Hematopoietic multipotent progenitor cell (in vitro differentiated cells): ENCODE measurements around the gene LPCAT1. TPM values are rescaled to one million over a fixed set of nuclear protein-coding genes. Genes with fewer than 3 reads are reported as not detected.

Experiments used
- DNase-seq, 3 donors: peaks; one replicate each; pipeline ENCODE4 v3.0.0-alpha.2; 2011 to 2015; ENCODE audit warnings: low read depth in 2 of 3, low spot score in 2 of 3
- total RNA-seq: library from RNA; depleted of rRNA; stranded (reverse); fragments of >200 nt; gene quantifications from one replicate; pipeline ENCODE4 v1.2.3, GENCODE V29; 2012

Gene LPCAT1
- total RNA-seq, 1 donor, result 27.5 TPM

DNA sequence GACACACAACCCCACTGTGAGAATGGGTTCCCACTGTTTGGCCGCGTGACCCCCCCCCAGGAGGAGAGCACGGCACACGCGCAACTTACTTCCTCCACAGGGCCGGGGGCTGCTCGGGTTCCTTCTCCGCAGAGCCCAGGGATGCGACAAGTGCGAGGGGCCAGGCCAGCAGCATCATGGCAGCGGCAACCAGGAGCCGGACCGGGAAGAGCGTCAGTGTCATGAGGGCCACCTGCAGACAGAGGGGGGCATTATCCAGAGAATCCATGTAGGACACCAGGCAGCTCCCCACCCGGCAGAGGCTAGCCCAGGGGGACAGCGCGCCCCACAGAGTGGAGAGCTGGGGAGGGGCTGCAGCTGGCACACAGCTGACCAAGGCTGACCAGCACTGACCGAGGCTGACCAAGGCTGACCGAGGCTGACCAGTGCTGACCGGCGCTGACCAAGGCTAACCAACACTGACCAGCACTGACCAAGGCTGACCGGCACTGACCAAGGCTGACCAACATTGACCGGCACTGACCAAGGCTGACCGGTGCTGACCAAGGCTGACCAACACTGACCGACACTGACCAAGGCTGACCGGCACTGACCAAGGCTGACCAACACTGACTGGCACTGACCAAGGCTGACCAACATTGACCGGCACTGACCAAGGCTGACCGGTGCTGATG lies 22.3 kb downstream of the LPCAT1 start:
- DNase-seq, result no peak

DNA sequence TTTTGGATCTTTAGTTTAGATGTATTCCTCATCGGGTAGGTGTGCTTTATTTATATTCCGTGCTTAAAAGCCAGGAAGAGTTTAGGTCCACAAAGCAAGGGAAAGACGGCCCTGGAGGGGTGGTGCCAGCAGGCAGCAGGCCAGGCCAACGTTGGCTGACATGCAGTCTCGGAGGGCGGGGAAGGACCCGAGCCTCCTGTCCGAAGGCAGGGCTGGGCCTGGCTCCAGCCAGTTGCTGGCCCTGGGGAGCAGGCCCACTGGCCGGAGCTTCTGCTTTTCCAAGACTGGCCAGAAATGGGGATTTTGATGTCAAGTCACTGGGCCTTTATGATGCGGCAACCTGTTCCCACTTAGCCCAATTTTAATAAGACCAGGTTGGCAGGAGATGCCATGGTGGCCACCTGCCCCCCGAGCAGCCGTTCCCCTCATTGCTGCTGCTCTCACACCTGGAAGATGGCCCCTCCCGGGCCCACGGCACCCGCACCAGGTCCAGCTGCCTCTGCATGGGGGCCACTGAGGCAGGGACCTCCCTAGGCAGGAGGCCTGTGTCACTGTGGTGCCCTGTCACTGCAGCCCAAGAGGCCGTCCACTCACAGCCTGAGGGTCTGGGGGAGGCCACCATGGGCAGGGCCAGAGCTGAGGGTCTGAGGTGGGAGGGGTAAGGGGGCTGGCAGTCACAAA lies 23.2 kb downstream of the LPCAT1 start:
- no peak for DNase-seq

DNA sequence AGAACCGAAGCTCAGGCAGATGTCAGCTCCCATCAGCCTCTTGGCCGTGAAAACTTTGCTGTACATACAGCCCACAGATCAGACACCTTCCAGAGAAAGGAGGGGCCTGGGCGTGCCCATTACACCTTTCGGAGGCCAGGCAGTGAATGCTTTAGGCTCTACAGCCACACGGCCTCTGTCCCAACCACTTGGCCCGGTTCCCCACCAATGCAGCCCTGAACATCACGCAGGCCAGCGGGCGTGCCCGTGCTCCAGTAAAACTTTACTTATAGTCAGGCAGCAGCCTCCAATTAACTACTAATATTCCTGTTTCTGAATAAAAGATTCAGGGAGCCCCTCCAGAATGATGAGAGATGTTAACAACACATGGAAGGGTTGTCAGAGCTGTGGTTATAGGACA lies 23.9 kb downstream of the LPCAT1 start:
- no peak for DNase-seq

DNA sequence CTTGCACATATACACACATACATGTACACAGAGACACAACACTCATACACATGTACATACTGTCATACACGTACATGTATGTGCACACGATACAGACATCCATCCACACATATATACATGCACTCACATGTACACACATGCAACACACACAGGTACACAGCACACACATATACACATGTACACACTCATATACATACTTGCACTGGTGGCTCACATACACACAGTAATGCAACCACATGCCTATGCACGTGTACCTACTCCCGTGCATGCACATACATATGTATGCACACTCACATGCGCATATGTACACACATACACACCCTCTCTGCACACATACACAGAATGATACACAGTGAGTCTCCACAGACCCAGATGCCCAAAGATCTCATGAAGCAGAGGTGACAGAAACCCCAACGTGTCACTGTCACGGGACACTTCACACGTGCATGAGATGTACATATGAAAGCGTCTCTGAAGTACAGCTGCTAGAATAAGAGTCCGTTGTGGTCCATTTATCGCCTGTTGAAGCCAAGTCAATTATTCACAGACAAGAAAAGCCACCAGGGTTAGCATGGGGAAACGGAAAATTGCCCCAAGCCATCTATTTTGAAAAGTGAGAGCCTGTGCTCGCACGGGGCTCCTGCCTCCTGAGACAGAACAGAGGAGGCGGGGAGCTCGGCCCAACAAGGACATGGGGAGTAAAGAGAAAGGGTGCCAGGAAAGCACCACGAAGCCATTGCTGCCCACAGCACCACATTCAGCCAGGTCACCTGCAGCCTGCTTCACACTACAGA lies 24.9 kb downstream of the LPCAT1 start:
- DNase-seq, result no peak

DNA sequence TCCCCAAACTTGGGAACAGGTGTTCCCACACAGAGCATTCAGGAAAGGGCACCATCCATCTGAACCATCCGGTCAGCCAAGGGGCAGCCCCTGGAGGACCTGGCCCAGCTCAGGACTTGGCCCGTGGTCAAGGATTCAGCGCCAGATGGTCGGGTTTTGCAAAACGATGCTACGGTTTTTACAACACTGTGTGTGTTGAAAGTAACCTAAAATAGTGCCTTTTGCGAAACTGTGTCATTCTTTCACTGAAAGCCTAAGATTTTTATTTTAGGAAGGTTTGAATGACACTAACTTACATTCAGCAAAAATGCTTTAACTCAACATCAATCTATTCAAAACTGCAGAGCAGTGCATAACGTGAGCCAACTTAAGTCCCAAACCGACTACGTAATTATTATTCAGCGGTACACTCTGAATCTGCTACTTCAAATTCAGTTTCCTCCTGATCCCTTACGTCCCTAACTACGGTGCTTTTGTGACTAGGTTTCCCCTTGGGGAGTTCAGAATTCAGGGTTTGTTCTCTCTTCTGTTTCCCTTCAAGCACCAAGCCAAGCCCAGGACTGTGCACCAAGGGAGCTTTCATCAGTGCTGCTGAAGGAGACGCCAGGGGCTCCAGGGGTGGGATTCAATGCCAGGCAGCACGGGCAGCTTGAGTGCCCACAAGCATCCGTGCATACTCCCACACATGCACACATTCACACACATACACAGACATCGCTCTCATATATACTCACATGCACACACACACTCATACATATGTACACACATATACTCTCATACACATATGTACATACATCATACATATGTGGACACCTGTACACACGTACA lies 25.8 kb downstream of the LPCAT1 start:
- DNase-seq, result no peak

DNA sequence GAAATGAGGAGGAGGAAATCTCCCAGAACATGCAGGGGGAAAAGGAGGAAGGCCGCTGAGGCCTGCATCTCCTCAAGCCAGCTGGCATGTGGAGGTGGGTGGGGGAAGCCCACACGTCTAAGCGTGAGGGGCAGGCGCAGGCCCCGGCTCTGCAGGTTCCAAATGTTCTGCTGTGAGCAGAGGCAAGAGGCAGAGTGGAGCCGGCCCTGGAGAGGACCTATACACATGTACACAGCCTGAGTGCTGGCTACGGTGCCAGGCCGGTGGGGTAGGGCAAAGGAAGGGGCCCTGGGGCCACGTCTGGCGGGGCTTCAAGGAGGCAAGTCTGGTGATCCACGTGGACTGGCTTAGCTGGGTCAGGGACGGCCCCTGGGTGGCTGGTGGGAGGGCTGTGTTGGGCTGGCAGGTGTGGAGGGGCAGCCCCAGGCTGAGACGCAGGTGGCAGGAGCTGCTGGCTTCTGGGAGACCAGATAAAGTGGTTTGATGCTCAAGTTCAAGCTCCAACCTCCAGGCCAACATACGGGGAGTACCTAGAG lies 26.4 kb downstream of the LPCAT1 start:
- no peak for DNase-seq

DNA sequence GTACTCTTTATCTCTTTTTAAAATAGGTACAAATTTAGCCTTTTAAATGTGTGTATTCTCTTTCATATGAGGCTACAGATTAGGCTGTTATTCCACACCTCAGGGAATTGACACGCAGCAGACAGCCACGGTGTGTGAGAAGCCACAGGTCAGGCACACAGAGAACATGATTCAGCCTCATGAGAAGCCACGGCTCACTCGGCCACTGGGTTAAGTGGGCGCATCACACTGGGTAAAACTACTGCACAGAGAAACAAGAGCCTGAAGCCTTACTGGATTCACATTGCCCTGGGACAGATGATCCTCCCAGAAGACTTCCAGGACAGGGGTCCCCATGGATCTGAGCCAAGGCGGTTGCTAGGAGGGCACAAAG lies 28.2 kb downstream of the LPCAT1 start:
- no peak for DNase-seq

DNA sequence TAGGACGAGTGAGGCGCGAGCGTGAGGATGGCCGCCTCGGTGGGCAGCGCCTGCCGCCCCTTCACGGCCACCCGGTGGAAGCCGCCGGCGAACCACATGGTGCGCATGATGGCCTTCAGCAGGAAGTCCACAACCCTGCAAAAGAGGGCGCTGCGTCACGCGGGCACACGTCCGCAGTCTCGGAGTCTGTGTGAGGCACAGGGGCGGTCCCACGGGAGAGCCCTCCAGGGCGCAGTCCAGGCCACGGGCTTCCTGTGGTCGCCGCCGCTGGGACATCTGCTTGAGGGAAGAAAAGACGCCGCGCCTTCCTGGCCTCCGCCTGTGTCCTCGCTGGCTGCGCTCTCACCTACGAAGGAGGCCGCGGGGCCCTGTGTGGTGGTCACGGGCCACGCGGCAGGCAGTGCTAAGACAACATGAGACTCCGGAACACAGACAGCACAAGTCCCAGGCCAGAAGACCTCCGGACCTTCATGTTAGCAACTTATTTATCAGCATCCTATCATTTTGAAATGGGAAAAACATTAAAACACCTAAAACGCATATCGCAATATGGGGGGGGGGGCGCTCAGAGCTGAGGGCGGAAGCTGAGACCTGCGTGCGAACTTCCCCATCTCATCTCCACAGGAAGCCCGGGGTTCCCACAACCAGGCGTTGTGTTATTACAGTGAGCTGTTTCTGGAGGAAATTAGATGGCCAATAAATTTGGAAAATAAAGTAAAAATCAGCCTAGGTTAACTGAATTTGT lies 28.8 kb downstream of the LPCAT1 start:
- DNase-seq, result peak in 2 of 3 donors; percentile 48 to 70

DNA sequence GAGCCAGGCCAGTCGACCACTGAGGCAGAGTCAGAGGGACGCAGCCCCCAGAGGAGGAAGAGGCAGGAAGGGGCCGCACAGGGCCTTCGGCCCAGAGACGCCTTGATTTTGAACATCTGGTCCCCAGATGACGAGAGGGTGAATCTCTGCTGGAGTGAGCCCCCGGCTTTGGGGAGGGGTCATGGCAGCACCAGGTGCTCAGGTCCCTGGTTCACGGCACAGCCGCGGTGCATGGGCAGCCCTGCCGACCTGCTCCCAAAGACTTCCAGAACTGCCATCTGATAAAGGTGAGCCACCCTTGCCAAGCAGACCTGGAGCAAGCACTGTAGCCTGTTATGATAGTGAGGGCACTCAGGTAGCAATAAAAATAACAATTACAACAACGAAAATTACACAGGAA lies 29.8 kb downstream of the LPCAT1 start:
- DNase-seq, result no peak

DNA sequence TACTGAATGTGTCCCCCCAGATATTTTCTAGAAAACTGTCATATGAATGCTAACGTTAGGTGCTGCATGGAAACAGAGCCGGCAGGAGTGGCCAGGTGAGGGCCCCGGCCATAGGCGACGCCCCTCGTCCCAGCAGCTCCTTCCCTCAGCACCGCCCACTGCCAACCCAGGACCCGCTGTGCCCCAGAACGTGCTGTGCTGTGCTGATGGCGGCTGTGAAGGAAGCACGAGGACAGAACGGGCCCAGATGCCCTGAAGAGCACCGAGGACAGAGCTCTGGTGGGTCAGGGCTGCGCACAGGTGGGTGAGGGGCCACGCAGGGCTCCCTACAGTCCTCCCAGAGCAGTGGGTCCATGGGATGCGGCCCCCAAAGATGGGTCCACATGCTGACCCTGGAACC lies 30.3 kb downstream of the LPCAT1 start:
- DNase-seq, result no peak

DNA sequence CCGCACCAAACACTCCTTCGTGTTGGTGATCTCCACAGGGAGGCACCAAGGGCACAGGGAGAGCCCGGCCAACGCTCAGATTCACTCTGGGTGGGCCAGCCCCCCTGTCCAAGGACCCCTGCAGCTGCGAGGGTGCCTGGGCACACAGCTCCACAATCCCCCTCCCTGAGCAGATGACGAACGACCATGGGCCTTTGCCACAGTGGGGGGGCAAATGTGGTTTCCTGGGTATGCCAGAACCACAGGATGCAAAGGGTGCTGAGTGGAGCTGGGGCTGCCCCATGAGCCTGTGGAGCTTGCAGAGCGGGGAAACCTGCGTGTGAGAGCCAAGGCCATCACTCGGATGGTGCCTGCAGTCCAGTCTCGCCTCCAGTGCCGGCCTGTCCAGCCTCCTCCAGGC lies 31.0 kb downstream of the LPCAT1 start:
- peak in 1 of 3 donors; percentile 16 for DNase-seq

DNA sequence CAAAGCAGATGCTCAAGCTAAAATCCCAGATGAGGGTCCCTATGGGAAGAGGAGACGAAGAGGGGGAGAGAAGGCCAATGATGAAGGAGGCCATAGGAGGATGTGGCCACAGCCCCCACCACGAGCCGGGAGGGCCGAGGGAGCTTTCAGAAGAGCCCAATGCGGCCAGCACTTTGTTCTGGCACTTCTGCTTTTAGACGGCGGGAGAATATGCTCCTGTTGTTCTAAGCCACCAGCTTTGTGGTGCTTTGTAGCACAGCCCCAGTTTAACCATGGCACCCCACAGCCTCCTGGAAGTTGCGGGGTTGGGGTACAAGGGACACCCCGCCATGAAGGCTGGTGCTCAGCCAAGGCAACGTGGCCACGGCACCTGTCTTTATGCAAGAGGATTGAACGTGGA lies 33.4 kb downstream of the LPCAT1 start:
- DNase-seq, result no peak

DNA sequence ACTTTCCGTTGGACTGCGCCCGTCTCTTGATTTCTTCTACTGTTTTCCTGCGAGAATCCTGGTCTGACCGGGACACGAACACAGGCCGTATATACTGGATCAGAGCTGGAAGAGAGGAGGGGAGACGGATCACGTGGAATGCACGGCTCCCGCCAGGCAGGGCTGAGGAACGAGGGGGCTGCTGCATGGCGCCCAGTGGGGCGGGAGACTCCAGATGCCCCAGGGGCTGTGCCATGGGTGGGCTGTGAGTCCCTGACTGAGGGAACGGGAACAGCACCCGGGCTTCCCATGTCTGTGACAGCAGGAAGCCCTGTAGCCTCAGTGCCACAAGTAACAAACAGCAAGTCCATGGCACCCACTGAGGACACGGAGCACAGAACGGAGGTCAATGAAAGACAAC lies 34.0 kb downstream of the LPCAT1 start:
- DNase-seq, result no peak

DNA sequence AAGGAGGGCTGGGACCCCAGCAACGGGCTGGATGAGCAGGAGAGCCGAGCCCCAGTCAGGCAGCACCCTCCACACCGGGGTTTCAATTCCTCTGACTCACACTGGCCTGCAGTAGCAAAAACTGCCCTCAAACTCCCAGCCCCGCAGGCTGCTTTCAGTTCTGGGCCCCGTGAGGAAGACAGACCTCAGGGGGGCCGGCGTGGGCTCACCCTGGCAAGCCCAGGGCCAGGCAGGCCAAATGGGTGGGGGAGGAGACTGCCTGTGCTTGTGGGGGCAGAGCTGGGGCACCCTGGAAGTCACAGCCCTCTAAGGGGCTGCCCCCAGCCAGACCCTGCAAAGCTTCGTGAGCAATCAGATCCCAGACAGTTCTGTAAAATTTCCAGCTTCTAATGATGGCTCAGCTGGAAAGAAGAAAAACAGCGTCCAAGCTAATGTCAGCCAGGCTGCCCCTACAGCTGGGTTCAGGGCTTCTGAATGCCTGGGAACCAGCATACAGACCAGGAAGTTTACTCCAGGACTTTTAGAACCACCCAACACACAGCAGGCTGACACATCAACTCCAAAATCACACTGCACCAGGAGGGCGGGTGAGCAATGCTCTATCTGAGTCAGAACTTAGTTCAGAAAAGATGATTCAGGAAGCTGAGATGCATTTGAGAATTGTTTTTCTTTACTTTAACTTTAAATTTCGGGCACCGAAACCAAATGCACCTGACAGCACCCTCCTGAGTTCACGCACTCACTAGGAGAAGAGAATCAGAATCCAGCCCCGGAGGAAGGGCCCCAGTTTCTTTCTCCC lies 34.7 kb downstream of the LPCAT1 start:
- DNase-seq, result no peak

DNA sequence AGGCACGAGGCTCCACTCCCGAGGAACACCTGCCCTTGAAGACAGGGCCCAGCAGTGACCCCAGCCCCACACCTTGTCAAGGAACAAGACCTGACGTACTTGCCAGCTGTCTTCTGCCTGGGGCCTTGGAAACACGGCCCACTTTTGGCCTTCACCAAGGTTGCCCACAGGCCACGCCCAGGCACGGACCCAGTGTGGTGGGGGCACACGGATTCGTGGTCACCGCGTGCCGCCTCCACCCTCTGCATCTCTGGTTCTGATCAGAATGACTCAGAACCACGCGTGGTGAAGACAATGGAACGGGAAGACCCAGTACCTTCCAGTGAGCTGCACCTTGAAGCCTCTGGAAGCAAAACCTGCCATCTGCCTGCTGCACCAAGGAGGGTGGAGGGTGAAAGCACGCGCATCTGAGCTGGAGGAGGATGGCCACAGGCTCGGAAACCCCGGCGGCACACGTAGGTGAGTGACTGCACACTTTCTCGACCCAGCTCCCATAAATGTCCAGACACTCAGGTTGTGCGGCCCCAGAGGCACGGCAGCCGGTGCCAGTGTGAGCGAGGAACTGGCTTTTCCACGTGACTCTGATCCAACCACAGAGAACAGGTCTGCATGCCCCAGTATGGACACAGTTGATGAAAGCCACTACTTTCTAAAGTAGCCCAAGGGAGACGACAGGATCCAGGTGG lies 36.5 kb downstream of the LPCAT1 start:
- DNase-seq, result no peak

DNA sequence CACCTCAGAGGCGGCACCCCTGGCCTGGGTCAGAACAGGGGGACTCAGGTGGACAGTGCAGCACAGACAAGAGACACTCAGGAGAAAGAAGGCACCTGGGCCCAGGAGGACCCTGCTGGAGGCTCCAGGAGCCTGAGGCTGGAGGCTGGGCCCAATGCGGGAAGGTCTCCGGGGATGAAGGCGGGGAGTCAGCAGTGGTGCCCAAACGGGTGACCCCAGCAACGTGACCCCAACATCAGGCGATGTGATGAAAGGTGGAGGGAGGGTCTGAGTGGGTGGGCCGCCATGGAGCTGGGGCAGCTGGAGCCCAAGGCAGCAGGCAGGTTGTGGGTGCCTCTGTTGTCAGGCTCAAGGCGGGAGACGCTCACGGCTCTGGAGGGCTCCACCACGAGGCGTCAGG lies 37.5 kb downstream of the LPCAT1 start:
- DNase-seq, result no peak

DNA sequence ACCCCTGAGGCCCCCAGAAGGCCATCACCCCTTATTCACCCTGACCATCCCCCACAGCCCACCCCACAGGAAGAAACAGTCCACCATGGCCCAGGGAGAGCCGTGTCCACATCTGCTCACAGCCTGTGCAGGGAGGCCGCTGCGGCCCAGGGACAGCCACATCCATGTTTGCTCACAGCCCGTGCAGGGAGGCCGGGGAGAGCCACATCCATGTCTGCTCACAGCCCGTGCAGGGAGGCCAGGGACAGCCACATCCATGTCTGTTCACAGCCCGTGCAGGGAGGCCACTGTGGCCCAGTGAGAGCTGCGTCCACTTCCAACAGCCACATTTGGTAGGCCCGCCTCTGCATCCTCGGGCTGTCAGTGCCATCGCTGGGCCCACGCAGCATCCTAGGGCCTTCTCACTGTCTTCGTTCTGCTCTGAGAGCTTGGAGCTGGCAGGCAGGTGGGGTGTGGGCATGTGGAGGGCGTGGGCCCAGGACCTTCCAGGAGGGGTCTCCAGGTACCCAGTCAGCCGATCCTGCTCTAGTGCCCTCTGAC lies 38.1 kb downstream of the LPCAT1 start:
- DNase-seq, result no peak
